Measurements from ENCODE around the gene SERPING1.

DNA sequence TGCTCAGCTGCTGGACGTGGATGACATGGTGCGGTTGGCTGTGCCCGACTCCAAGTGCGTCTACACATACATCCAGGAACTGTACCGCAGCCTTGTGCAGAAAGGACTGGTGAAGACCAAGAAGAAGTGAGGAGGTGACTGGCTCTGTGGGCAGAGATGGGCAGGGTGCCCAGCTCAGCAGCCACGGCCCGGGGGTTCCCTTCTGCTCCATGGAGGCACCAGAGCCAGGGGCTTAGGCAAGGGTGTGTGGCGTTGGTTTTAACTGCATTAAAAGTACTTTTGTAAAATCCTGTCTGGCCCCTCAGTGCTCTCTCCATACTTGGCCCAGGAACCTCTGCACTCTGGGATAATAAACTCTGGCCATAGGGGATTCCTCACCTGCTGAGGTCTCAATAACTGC lies 47.5 kb upstream of the SERPING1 start:
- TF ChIP-seq, protein P1, sequence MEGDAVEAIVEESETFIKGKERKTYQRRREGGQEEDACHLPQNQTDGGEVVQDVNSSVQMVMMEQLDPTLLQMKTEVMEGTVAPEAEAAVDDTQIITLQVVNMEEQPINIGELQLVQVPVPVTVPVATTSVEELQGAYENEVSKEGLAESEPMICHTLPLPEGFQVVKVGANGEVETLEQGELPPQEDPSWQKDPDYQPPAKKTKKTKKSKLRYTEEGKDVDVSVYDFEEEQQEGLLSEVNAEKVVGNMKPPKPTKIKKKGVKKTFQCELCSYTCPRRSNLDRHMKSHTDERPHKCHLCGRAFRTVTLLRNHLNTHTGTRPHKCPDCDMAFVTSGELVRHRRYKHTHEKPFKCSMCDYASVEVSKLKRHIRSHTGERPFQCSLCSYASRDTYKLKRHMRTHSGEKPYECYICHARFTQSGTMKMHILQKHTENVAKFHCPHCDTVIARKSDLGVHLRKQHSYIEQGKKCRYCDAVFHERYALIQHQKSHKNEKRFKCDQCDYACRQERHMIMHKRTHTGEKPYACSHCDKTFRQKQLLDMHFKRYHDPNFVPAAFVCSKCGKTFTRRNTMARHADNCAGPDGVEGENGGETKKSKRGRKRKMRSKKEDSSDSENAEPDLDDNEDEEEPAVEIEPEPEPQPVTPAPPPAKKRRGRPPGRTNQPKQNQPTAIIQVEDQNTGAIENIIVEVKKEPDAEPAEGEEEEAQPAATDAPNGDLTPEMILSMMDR (IDR thresholded peaks at IDR 0.05) = no peak
- no peak for TF ChIP-seq EZH2 (IDR thresholded peaks at IDR 0.05; ENCODE audit: borderline replicate concordance, insufficient read depth, low read depth, low read length, poor library complexity, severe bottlenecking)
